ENCODE measurements around the gene CFHR1.

- TF ChIP-seq EZH2 (IDR thresholded peaks at IDR 0.05) (no peak), CEBPB (IDR thresholded peaks at IDR 0.05; ENCODE audit: low read depth) (no peak), CTCF (IDR thresholded peaks at IDR 0.05 in 2 of 3, conservative IDR thresholded peaks at IDR 0.05 in 1 of 3; ENCODE audit: borderline replicate concordance in 1 of 3, insufficient read depth in 1 of 3, low read depth in 2 of 3, low read length in 2 of 3) (no peak), POLR2AphosphoS5 (IDR thresholded peaks at IDR 0.05; ENCODE audit: low read depth, low read length) (no peak), POLR2A (IDR thresholded peaks at IDR 0.05; ENCODE audit: borderline replicate concordance, extremely low read depth, insufficient read depth, insufficient read length) (no peak), SP1 (IDR thresholded peaks at IDR 0.05; ENCODE audit: low read depth) (no peak), JUND (IDR thresholded peaks at IDR 0.05) (no peak)
These were observed 45.8 kb upstream of the CFHR1 start for GRCh38 chr1:196773713-196774112.

Data from HCT116 (cell line).